ENCODE measurements around the gene GRM2.

DNA sequence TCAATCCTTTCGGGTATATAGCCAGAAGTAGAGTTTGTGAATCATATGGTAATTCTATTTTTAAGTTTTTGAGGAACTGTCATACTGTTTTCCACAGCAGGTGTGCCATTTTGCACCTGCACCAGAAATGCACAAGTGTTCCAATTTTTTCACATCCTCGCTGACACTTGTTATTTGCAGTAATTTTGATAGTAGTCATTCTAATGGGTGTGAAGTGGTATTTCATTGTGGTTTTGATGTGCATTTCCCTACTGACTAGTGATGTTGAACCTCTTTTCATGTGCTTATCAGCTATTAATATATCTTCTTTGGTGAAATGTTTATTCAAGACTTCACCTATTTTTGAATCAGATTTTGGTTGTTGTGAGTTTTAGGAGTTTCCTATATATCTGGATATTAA, 29.1 kb downstream of the GRM2 start:
- TF ChIP-seq, protein P1, sequence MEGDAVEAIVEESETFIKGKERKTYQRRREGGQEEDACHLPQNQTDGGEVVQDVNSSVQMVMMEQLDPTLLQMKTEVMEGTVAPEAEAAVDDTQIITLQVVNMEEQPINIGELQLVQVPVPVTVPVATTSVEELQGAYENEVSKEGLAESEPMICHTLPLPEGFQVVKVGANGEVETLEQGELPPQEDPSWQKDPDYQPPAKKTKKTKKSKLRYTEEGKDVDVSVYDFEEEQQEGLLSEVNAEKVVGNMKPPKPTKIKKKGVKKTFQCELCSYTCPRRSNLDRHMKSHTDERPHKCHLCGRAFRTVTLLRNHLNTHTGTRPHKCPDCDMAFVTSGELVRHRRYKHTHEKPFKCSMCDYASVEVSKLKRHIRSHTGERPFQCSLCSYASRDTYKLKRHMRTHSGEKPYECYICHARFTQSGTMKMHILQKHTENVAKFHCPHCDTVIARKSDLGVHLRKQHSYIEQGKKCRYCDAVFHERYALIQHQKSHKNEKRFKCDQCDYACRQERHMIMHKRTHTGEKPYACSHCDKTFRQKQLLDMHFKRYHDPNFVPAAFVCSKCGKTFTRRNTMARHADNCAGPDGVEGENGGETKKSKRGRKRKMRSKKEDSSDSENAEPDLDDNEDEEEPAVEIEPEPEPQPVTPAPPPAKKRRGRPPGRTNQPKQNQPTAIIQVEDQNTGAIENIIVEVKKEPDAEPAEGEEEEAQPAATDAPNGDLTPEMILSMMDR (IDR thresholded peaks at IDR 0.05; ENCODE audit: poor library complexity), result no peak
- TF ChIP-seq EZH2phosphoT487 (IDR thresholded peaks at IDR 0.05; ENCODE audit: low read depth, severe bottlenecking, unreplicated experiment), result no peak
- no peak for TF ChIP-seq EZH2 (IDR thresholded peaks at IDR 0.05; ENCODE audit: borderline replicate concordance)

Data from hepatocyte (in vitro differentiated cells).